Activated CD4-positive, alpha-beta T cell treated with anti-CD3 and anti-CD28 coated beads, Interleukin-2, amount 50 U/mL, for 1 hour (primary cell): ENCODE data around the gene FRYL.
"Not testable (repeated sequence)": the region's sequence is repeated elsewhere in the genome, so short reads cannot be mapped to it uniquely, and the experiment has no call there.

Experiments
- DNase-seq: peaks from one replicate; pipeline ENCODE4 v3.0.0-alpha.2; 2020

The FRYL gene

DNA sequence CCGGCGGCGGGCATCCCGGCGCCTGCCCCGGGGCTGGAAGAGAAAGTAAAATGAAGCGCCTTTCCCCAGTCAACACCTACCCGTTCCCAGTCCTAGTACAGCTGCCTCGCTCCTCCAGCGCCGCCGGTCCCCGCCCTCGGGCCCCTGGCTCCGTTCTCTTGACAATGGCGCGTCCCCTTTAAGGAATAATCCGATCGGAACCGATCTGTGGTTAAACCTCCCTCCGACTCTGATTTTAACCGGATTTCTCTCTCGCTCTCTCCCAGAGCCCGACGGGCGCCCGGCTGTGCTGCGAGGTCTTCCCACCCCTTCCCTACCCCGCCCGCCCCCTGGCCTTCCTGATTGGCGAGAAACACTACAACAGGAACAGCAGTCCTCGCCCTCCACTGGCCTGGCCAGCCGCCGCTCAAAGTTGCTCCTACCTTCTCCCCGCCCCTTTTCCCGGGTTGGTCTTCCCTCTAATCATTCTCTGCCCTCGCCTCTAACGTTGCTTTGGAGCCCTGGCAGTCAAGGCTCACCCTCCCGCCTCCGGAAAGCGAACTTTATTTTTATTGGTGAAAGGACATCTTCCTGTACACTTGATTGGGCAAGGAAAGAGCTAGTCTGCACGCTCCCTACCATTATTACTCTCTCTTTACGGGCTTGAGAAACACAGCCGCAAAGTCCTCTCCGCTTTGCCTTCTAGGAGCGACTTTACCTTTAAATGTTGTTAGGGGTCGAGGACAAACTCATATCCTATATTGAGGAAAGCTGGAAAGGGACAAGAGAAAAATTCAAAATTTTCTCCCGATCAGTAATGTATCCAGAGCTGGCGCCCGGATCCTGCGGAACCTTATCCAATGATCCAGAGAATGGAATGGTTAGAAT is at the start of gene FRYL:
Gene FRYL (minus strand): TSS at position 282 of the 867 bp plus-strand sequence. CDS start 145,869 bp downstream, outside the sequence.
- peak; percentile 95 for DNase-seq

GRCh38 chr4:48827622-48828021 is 47.5 kb upstream of the FRYL start:
- no peak for DNase-seq

GRCh38 chr4:48821431-48821830 is 41.4 kb upstream of the FRYL start:
- not testable (repeated sequence) for DNase-seq

GRCh38 chr4:48816971-48817370 is 36.9 kb upstream of the FRYL start:
- no peak for DNase-seq

DNA sequence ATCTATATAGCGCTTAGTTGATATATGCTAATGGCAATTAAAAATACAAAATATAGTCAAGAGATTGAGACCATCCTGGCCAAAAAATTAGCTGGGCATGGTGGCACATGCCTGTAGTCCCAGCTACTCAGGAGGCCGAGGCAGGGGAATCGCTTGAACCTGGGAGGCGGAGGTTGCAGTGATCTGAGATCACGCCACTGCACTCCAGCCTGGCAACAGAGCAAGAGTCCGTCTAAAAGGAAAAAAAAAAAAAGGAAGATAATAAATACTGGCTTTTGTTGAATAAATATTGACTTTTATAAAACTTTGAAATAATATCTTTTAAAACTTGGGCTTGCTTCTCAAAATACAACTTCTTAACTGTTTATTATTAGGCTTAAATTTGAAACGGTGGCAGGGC is 36.2 kb upstream of the FRYL start:
- DNase-seq, result not testable (repeated sequence)

DNA sequence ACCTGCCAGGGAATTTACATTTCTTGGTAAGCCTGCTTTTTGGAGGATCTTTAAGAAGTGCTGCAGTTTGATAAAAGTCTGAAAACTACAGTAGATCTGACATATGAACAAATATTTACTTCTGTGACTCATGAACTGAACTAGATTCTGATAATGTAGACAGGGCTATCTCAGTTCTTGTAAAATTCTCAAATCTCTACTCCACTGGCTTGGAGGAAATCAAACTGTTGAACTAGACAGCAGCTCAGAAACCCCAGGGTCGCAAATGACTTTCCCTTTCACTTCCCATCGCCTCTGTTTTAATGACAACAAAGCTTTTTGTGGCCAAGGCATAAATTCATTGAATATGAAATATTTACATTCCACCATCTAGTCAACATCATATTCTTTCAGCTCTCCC is 35.4 kb upstream of the FRYL start:
- no peak for DNase-seq

DNA sequence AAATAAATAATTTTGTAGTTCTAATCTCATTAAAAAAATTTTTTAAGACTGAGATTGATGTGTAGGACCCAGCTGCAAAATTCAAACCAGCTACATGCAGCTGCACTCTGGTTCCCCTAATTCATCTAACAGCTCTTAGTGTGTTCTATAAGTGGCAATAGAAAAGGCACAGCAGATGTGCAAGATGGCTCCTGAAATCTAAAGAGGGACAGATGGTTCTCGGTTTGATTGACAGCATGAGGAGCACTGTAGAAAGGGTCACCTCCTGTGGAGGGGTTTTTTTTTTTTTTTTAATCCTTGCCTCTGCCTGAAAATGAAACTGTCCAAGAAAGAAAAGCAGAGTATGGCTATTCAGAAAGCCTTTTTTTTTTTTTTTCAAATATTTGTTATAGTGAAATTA is 33.9 kb upstream of the FRYL start:
- no peak for DNase-seq

GRCh38 chr4:48812866-48813265 is 32.8 kb upstream of the FRYL start:
- DNase-seq, result no peak

DNA sequence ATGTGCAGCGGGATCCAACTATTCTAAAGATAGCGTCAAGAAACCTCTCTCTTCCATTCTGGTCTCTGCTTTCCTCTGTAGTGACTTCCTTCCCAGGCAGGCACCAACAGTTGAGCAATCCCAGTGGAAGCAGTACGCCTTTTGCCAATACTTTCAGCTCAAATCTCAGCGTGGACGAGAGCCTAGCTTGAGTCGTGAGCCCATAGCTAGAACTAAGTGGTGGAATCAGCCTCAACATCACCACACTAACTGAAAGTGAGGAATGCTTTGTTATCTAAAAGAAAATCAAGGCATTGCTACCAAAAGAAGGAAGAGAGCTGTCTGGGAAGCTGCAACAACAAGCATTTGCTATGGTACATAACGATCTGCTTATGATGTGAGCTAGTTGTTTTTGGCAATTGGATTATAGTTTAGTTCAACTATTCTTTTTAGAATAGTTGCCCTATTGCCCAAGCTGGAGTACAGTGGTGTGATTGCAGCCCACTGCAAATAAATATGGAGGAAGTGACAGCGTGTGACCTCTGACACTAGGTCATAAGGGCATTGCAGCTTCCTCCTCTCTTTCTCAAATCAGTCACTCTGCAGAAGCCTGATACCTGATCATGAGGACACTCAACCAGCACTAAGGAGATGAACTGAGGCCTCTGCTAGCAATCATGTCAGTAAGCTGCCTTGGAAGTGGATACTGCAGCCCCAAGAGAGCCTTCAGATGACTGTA is 24.7 kb upstream of the FRYL start:
- no peak for DNase-seq

- DNase-seq, result no peak
Observed at GRCh38 chr4:48801016-48801715, 21.1 kb upstream of the FRYL start.

DNA sequence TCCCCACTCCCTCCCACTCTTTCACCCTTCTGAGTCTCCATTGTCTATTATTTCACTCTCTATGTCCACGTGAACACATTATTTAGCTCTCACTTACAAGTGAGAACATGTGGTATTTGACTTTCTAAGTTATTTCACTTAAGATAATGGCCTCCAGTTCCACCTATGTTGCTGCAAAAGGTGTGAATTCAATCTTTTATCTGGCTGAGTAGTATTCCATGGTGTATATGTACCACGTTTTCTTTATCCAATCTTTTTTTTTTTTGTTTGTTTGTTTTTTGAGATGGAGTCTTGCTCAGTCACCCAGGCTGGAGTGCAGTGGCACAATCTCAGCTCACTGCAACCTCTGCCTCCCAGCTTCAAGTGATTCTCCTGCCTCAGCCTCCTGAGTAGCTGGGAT is 20.1 kb upstream of the FRYL start:
- not testable (repeated sequence) for DNase-seq

DNA sequence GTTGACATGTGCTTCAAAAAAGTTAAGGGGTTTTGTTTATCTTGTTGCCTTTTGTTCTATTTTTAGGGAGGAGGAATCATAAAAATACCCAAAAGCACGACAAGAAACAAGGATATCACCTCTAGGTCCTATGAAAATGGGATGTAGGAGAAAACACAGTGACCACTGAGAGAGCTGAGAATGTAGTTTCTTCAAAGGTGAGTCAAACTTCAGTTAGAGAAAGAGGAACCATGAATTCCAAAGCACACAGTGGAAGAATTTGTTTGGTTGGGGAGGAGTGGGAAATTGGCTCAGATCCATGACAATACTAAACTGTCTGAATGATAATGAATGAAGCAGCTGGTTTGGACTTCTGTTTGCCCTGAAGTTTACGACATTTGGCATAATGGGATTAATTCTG is 19.1 kb upstream of the FRYL start:
- DNase-seq, result no peak

DNA sequence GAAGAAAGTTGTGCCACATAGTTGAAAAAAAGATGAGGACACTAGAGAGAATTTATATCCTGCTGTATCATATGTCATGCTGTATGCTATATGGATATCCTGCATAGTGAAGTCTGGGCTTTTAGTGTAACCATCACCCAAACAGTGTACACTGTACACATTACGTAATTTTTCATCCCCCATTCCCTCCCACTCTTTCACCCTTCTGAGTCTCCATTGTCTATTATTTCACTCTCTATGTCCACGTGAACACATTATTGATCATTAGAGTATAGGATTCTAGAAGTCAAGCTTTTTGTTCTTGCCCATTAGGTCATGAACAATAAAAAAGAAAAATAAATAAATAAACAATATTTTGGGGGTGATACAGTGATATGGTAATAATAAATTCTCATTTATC is 18.0 kb upstream of the FRYL start:
- DNase-seq, result no peak

- DNase-seq, result no peak
Observed at GRCh38 chr4:48796927-48797679, 17.0 kb upstream of the FRYL start.

- no peak for DNase-seq
Observed at GRCh38 chr4:48796191-48796926, 16.3 kb upstream of the FRYL start.

- no peak for DNase-seq
Observed at GRCh38 chr4:48795108-48795507, 15.0 kb upstream of the FRYL start.

GRCh38 chr4:48792348-48793006 is 12.4 kb upstream of the FRYL start:
- no peak for DNase-seq

DNA sequence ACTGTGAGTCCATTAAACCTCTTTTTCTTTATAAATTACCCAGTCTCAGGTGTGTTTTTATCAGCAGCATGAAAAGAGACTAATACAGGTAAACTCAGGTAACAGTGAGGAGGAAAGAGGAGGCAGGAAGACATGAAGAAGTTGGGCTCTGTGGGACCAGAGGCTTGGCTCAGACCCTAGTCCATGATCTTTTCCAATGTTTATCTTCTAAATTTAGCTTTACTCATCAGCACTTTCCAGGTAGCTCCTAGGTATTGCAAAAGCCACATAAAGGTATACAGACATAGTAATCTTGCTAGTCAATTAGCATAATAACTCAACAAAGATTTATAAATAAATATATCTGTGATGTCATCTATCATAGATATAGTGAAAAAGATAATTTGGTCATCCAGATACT is 11.2 kb upstream of the FRYL start:
- no peak for DNase-seq

DNA sequence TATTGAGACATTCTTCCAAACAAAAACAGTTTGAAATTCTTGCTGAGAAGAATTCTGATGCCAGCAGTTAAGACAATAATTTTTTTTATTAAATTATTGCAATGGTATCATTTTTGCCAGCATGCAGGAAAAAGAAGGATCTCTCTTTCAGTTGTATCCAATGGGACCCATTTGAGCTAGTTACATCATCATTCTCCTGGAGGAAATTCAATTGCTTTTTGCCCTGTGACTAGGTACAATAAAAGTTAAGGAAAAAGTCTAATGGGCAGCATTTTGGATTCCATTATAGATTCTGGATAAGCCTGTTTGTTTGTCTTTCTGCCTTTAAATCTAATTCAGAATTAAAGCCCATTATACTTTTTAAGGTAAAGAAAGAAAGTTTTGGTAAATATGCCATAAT is 10.5 kb upstream of the FRYL start:
- DNase-seq, result no peak

GRCh38 chr4:48787056-48787455 is 7.0 kb upstream of the FRYL start:
- no peak for DNase-seq

DNA sequence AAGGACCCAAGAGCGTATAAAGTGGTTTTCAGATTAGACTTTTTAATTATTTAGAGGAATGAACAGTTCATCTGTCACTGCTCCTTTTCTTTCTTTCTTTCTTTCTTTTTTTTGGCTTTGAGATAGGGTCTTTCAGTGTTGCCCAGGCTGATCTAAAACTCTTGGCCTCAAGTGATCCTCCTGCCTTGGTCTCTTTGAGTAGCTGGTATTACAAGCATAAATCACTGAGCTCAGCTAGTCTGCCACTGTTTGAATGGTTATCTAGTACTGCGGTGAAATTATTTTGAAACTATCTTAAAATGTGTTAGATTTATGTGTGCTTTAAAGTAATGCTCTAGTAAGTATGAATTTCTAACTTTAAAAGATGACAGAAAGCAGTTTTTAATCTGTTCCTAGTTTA is 6.5 kb upstream of the FRYL start:
- no peak for DNase-seq

- DNase-seq, result no peak
Observed at GRCh38 chr4:48785302-48785701, 5.2 kb upstream of the FRYL start.
